K562 (cell line): ENCODE measurements around the gene PPT2. TPM values are rescaled to one million over a fixed set of nuclear protein-coding genes. Genes with fewer than 3 reads are reported as not detected.
A peak's percentile ranks its signal among the peaks of the same experiment; 100 is the strongest.

Source experiments
- CAMTA2 ChIP-seq: fragments of 250-450 bp; sonication (Bioruptor Pico); conservative IDR thresholded peaks from 2 replicates; pipeline ENCODE4 v1.5.1; 2022
- CHAMP1 ChIP-seq: fragments of 450-650 bp; IDR thresholded peaks from 2 replicates; pipeline ENCODE4 v1.6.1; 2016; ENCODE audit warnings: mild to moderate bottlenecking
- SMARCA4 ChIP-seq: fragments of 450-650 bp; IDR thresholded peaks from 2 replicates; pipeline ENCODE4 v1.6.1; 2016
- TAL1 ChIP-seq: fragments of 450-650 bp; IDR thresholded peaks from 2 replicates; pipeline ENCODE4 v1.6.1; 2016; ENCODE audit warnings: mild to moderate bottlenecking
- ZNF512 ChIP-seq: IDR thresholded peaks from 2 replicates; pipeline ENCODE4 v1.6.1; 2016; ENCODE audit warnings: missing genetic modification characterization, missing compliant biosample characterization
- polyA plus RNA-seq, 8 experiments: library from polyadenylated mRNA; depleted of rRNA in 4 of 8; stranded (reverse) in 5 of 8; unstranded in 3 of 8; fragments of >200 nt; fragmentation: Nextera tagmentation in 2 of 8; fragmentation: Illumina TruSeq in 1 of 8; extraction: Ambion mirVana in 2 of 8; extraction: Trizol in 1 of 8; gene quantifications; 2 replicates each; pipeline versions ENCODE4 v1.2.1 to v1.2.3, GENCODE V29; 2011 to 2014; ENCODE audit warnings: inconsistent platforms in 1 of 8, missing spikeins in 1 of 8
- total RNA-seq, 7 experiments: library from RNA; depleted of rRNA in 6 of 7; stranded (reverse); fragments of >200 nt in 6 of 7; fragmentation: Illumina TruSeq in 2 of 7; extraction: Trizol in 2 of 7; gene quantifications; 2 replicates each; pipeline versions ENCODE4 v1.2.1 to v1.2.3, GENCODE V29; 2011 to 2021; ENCODE audit warnings: low replicate concordance in 1 of 7
- TF ChIP-seq, protein P1 (sequence below): fragments of 450-650 bp; formaldehyde crosslinking; conservative IDR thresholded peaks from 2 replicates; pipeline ENCODE4 v1.4.0; 2022; ENCODE audit warnings: mild to moderate bottlenecking, missing genetic modification characterization

Gene PPT2
- total and polyA plus RNA-seq, 9 of the 15 experiments (the other 6 are each of a cell fraction or from before 2014, with no cell fraction given): 27.4 to 98.8 (median 69.9) TPM

- TF ChIP-seq ZNF512 (0 out of 2 replicates have a peak, but pooled peaks have one; percentile 13), TAL1 (no peak), SMARCA4 (0 out of 2 replicates have a peak, but pooled peaks have one; percentile 5), CHAMP1 (no peak), CAMTA2 (CRISPR knock-in tag) (no peak)
- TF ChIP-seq, protein P1, sequence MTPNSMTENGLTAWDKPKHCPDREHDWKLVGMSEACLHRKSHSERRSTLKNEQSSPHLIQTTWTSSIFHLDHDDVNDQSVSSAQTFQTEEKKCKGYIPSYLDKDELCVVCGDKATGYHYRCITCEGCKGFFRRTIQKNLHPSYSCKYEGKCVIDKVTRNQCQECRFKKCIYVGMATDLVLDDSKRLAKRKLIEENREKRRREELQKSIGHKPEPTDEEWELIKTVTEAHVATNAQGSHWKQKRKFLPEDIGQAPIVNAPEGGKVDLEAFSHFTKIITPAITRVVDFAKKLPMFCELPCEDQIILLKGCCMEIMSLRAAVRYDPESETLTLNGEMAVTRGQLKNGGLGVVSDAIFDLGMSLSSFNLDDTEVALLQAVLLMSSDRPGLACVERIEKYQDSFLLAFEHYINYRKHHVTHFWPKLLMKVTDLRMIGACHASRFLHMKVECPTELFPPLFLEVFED (CRISPR knock-in tag): peak; percentile 24; the same call in 1 of the 2 replicates
Observed at GRCh38 chr6:32146687-32147086, 7.3 kb upstream of the PPT2 start (continued).
